HG03439 (cell line): ENCODE measurements around the gene TTLL5.

ENCODE experiments used
- ATAC-seq: cut with Tn5 transposase; IDR thresholded peaks from one replicate; pipeline ENCODE4 v1.9.1; 2021; ENCODE audit warnings: mild to moderate bottlenecking, moderate library complexity; ENCODE audit not compliant: unreplicated experiment

TTLL5 gene

GRCh38 chr14:75857199-75857598 lies 196.2 kb downstream of the TTLL5 start:
- ATAC-seq, result no peak

DNA sequence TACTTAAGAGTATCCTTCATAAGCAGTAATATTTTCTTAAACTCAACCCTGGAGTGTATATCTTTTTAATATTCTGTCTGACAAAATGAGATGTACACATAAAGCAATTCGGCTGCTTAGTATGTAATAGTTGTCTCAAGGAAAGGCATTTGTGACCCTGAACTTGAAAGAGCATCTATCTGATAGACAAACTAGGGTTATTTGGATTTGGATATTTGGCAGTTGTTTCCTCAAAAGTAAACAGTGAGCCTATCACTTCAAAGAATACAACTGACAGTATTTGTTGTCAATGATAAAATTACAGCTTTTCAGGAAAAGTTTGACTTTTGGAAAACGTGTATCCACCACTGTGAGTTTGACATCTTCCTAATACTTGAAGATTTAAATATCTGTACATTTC lies 197.3 kb downstream of the TTLL5 start:
- no peak for ATAC-seq

DNA sequence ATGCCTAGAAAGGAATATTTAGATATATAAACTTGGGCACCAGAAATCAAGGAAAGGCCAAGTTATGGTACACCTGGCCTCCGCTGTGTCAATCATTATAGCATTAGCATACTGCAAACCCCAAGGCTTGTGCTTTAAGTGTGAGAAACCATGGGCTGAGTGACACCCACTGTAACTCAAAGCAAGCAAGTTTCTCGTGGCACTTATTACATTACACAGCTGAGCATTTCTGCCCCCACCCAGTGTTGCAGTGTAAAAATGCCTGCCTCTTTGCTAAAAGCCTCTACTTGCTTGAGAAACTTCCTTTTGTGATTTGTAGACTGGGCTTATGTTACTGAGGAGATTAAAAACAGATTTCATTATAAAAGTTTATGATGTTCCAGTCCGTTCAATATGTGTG lies 198.7 kb downstream of the TTLL5 start:
- no peak for ATAC-seq

DNA sequence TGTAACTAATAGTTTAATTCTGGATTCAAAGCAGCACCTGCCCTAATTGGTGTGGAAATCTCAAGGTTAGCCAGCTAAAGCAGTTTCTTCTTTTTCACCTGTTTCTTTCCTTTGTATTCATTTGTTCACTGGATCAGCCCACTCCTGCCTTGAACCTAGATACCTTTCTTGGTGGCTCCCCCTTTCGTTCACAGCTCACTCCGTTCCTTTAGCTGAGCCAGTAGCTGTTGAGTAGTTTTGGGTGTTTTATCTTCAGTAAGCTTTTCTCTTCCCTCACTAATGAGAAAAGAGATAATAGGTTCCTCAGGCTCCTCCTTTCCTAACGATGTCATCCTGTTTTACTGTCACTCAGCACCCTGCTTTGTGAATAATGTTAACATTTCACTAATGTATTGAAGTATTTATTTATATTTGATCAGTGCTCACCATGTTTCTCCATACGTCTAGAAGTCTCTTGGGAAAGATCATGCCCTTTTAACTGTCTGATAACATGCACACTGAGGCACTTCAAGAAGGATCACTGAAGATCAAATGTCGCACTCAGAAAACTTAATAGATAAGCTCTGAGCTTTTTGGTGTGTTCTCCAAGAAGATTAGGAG lies 199.6 kb downstream of the TTLL5 start:
- ATAC-seq, result no peak

DNA sequence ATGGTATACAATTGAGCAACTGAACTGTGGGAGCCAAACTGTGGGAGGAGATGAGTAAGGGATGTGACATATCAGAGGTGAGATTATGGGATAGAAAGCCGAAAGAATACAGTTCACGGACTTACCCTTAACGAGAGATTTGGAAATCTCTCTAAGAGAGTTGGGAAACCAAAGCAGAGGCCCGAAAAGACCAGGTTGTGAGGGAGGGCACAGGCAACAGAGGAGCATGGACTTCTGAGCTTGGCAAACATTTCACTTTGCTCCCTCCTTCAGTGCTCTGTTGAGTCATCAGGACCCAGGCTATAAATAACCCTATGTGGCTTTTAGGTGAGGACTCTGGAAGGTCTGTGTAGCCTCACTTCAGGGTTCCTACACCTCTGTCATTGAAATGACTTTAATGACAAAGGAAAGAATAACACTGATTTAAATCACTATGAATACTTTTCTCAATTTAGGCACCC lies 200.1 kb downstream of the TTLL5 start:
- no peak for ATAC-seq

DNA sequence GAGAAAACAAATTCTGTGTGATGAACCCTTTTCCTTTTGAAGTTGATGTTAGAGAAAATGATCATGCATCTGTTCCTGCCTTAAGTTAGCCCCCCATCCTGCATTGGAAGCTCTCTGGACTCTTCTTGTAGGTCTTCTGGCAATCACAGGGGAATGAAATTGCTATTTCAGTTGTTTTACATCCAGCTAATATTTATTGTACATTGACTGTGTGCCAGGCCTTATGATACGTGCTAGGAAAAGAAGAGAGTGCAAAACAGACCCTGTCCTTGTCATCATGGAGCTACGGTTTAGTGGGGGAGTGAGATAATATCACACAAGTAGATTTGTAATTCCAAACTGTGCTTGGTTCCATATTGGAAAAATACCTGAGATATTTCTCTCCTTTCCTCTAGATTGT lies 202.2 kb downstream of the TTLL5 start:
- ATAC-seq, result no peak

- ATAC-seq, result no peak
Measured at GRCh38 chr14:75864352-75864751, 203.3 kb downstream of the TTLL5 start.

DNA sequence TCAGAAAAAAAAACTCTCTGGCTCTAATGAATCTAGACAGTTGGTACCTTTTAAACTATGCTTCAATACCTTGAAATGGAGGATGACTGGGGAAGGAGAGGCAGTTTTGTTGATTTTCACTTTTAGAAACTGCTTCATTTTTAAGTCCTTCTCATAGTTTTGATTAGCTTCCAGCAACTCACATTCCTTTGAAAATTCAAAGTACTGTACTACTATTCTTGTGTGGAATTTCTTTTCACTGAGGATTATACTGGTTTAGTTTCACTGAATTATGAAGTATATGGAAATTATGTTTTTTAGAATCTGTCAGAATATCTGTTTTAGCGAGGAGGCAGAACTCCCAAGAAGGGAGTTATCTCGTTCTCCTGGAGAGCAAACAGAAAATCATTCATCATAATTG lies 204.5 kb downstream of the TTLL5 start:
- ATAC-seq, result no peak

DNA sequence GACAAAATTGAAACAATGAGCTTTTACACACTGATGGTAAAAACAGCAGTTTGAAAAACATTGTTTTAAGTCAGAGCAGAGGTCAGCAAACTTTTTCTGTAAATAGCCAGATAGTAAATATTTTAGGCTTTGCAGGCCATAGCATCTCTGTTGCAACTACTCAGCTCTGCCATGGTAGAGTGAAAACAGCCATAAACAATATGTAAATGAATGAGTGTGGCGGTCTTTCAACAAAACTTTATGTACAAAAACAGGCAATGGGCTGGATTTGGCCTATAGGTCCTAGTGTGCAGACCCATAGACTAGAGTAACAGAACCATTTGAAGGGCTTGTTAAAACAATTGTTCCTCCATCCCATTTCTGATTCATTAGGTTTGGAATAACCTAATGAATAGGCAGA lies 205.9 kb downstream of the TTLL5 start:
- ATAC-seq, result no peak

GRCh38 chr14:75871181-75871880 lies 210.3 kb downstream of the TTLL5 start:
- no peak for ATAC-seq

DNA sequence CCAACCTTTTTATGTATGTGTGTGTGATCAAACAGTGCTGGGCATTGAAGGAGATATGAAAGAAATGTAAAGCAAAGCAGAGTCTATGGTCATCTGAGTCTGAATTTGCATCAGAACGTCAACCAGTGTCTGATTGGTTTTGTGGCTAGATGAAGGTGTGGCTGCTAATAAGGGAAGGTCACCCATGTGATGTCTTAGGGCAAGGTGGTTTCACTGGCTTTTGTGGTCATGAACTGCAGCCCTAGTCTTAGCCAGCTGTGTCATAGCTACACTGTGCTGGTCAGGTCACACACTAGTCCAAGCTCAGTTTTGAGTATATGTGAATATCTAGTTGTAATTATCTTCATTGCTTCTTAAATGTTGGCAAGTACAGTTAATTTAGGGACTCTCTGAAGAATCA lies 214.9 kb downstream of the TTLL5 start:
- ATAC-seq, result peak; percentile 96

DNA sequence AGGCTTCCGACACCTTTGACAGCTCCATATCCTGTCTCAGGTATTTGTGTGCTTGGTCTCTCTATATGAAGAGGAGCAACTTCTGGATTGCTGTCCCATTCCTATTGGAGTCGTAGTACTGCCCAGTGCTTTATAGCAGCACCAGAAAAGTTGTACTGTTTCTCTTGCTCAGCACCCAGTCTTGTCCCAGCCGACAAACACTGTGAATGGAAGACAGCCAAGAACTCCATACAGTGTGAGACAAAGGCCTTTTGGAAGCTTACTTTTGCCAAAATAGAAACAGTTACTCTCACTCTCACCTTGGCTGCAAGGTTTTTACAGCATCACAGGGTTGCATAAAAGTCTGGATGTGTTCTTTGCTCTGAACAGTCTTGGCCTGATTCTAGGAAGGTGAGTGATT lies 215.5 kb downstream of the TTLL5 start:
- no peak for ATAC-seq

GRCh38 chr14:75877292-75877691 lies 216.2 kb downstream of the TTLL5 start:
- no peak for ATAC-seq

GRCh38 chr14:75877884-75878283 lies 216.8 kb downstream of the TTLL5 start:
- ATAC-seq, result no peak

DNA sequence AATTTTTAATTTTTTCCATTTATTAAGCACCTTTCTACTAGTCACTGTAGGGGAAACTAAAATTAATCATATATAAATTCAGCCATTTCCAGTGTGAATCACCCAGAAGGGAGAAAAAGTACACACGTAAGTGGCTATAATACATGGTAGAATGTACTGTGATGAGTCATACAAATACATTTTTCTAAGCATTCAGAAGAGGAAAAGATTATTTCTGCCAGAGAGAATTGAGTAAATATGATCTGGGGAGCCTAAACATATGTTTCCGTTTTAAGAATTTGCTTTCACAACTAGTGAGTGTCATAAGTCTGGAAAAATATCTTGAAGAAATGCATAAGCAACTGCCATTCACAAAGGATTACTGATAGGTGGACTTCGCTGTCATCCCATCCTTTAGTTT lies 218.0 kb downstream of the TTLL5 start:
- ATAC-seq, result no peak

DNA sequence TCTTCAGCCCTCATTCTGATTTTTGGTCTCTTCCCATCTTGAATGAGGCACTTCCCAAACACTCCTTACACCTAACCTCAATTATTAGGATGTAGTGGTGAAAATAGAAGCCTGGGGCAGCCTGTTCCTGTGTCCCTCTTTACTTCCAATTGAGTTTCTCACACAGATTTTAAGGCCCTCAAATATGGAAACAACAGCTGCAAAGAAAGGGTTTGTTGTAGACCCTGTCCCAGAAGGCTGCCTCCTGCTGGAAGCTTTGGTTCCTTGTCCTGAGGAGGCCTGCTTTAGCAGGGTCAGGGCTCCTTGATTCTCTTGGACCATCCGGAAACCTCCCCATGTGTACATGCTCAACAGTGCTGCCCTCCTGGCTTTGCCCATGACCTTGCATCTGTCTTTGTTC lies 219.5 kb downstream of the TTLL5 start:
- no peak for ATAC-seq

- ATAC-seq, result no peak
Measured at GRCh38 chr14:75881994-75882393, 220.9 kb downstream of the TTLL5 start.

- ATAC-seq, result no peak
Measured at GRCh38 chr14:75884198-75884611, 223.2 kb downstream of the TTLL5 start.

GRCh38 chr14:75885829-75886228 lies 224.8 kb downstream of the TTLL5 start:
- no peak for ATAC-seq

GRCh38 chr14:75886636-75887348 lies 225.7 kb downstream of the TTLL5 start:
- ATAC-seq, result no peak

DNA sequence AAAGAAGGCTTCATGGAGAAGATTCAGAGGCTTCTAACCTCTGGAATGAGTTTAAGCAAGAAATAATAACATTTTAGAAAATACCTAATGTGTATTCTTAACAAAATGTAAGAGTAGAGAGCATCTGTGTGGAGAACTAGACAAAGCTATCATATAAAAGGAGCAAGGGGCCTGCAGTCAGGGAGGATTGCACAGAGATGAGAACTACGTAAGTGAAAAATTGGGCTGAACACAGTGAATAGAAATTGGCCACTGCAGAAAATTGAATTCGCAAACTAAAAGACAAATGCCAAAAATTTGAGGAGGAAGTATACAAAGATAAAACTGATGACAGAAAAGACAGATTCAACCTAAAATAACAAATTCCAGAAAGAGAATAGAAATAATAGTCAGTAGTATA lies 227.9 kb downstream of the TTLL5 start:
- no peak for ATAC-seq

- no peak for ATAC-seq
Measured at GRCh38 chr14:75896341-75896740, 235.3 kb downstream of the TTLL5 start.
